Stomach smooth muscle (tissue), 2 donors: ENCODE data around the gene LRMDA.

Experiments
- H3K27ac ChIP-seq: one replicate; pipeline ENCODE4 v1.7.0; 2013; ENCODE audit warnings: mild to moderate bottlenecking, low read length, inconsistent platforms
- H3K27me3 ChIP-seq, 2 donors: one replicate each; pipeline ENCODE4 v1.7.0; 2013; ENCODE audit warnings: low read length in 2 of 2; ENCODE audit not compliant: insufficient read depth in 2 of 2, control insufficient read depth in 1 of 2
- H3K36me3 ChIP-seq, 2 donors: one replicate each; pipeline ENCODE4 v1.7.0; 2013; ENCODE audit warnings: low read length in 2 of 2; ENCODE audit not compliant: control insufficient read depth in 2 of 2, insufficient read depth in 2 of 2
- H3K4me1 ChIP-seq: one replicate; pipeline ENCODE4 v1.7.0; 2013; ENCODE audit warnings: low read length; ENCODE audit not compliant: control insufficient read depth, insufficient read depth
- H3K4me3 ChIP-seq, 2 donors: one replicate each; pipeline ENCODE4 v1.7.0; 2013; ENCODE audit warnings: low read length in 2 of 2
- H3K9ac ChIP-seq, 2 donors: one replicate each; pipeline ENCODE4 v1.7.0; 2013; ENCODE audit warnings: low read length in 2 of 2, mild to moderate bottlenecking in 1 of 2
- H3K9me3 ChIP-seq, 2 donors: one replicate each; pipeline ENCODE4 v1.7.0; 2013; ENCODE audit warnings: low read length in 2 of 2; ENCODE audit not compliant: control insufficient read depth in 2 of 2
- donor health status: healthy.
- donor health status: Pancreatic carcinoma.

The LRMDA gene

GRCh38 chr10:75806186-75806585, 374.8 kb downstream of the LRMDA start:
- Histone ChIP-seq H3K9me3 (no peaks in the 10 kb centered on the region), H3K4me3 (no peak overlapping the region), H3K9ac (no peak overlapping the region), H3K27ac (no peak overlapping the region), H3K4me1 (no peaks in the 10 kb centered on the region), H3K27me3 (peaks cover 0 to 3% of the 10 kb centered on the region in 2 donors), H3K36me3 (no peaks in the 10 kb centered on the region)

- H3K27ac ChIP-seq = no peak overlapping the region
- no peaks in the 10 kb centered on the region for H3K36me3 ChIP-seq
- no peaks in the 10 kb centered on the region for H3K4me1 ChIP-seq
- no peaks in the 10 kb centered on the region for H3K9me3 ChIP-seq
- H3K9ac ChIP-seq = no peak overlapping the region
- peaks cover 0 to 3% of the 10 kb centered on the region in 2 donors for H3K27me3 ChIP-seq
- no peak overlapping the region for H3K4me3 ChIP-seq
These were observed 376.0 kb downstream of the LRMDA start for GRCh38 chr10:75807456-75807855.

- Histone ChIP-seq H3K9ac (no peak overlapping the region), H3K4me1 (no peaks in the 10 kb centered on the region), H3K36me3 (no peaks in the 10 kb centered on the region), H3K27ac (no peak overlapping the region), H3K9me3 (no peaks in the 10 kb centered on the region), H3K27me3 (peaks cover 0 to 3% of the 10 kb centered on the region in 2 donors), H3K4me3 (no peak overlapping the region)
These were observed 377.6 kb downstream of the LRMDA start for GRCh38 chr10:75809003-75809402.

GRCh38 chr10:75814014-75814413, 382.6 kb downstream of the LRMDA start:
- Histone ChIP-seq H3K9ac (no peak overlapping the region), H3K27ac (no peak overlapping the region), H3K4me1 (no peaks in the 10 kb centered on the region), H3K36me3 (no peaks in the 10 kb centered on the region), H3K27me3 (no peaks in the 10 kb centered on the region), H3K4me3 (no peak overlapping the region), H3K9me3 (no peaks in the 10 kb centered on the region)

GRCh38 chr10:75815066-75815465, 383.6 kb downstream of the LRMDA start:
- Histone ChIP-seq H3K27ac (no peak overlapping the region), H3K4me1 (no peaks in the 10 kb centered on the region), H3K27me3 (no peaks in the 10 kb centered on the region), H3K4me3 (no peak overlapping the region), H3K36me3 (no peaks in the 10 kb centered on the region), H3K9ac (no peak overlapping the region), H3K9me3 (no peaks in the 10 kb centered on the region)

- Histone ChIP-seq H3K27ac (no peak overlapping the region), H3K4me3 (no peak overlapping the region), H3K9ac (no peak overlapping the region), H3K27me3 (no peaks in the 10 kb centered on the region), H3K36me3 (no peaks in the 10 kb centered on the region), H3K9me3 (no peaks in the 10 kb centered on the region), H3K4me1 (no peaks in the 10 kb centered on the region)
These were observed 385.8 kb downstream of the LRMDA start for GRCh38 chr10:75817198-75817597.

- Histone ChIP-seq H3K36me3 (no peaks in the 10 kb centered on the region), H3K4me1 (no peaks in the 10 kb centered on the region), H3K9me3 (no peaks in the 10 kb centered on the region), H3K4me3 (no peak overlapping the region), H3K9ac (no peak overlapping the region), H3K27ac (no peak overlapping the region), H3K27me3 (no peaks in the 10 kb centered on the region)
These were observed 387.1 kb downstream of the LRMDA start for GRCh38 chr10:75818552-75818951.

GRCh38 chr10:75825235-75825634, 393.8 kb downstream of the LRMDA start:
- Histone ChIP-seq H3K9ac (no peak overlapping the region), H3K4me1 (peaks cover 3% of the 10 kb centered on the region), H3K27ac (no peak overlapping the region), H3K4me3 (no peak overlapping the region), H3K9me3 (no peaks in the 10 kb centered on the region), H3K36me3 (no peaks in the 10 kb centered on the region), H3K27me3 (no peaks in the 10 kb centered on the region)

- Histone ChIP-seq H3K4me3 (no peak overlapping the region), H3K9me3 (no peaks in the 10 kb centered on the region), H3K27ac (no peak overlapping the region), H3K36me3 (no peaks in the 10 kb centered on the region), H3K27me3 (no peaks in the 10 kb centered on the region), H3K9ac (no peak overlapping the region), H3K4me1 (peaks cover 3% of the 10 kb centered on the region)
These were observed 394.2 kb downstream of the LRMDA start for GRCh38 chr10:75825661-75826060.

GRCh38 chr10:75826846-75827245, 395.4 kb downstream of the LRMDA start:
- no peak overlapping the region for H3K9ac ChIP-seq

GRCh38 chr10:75827587-75828021, 396.2 kb downstream of the LRMDA start:
- no peaks in the 10 kb centered on the region for H3K36me3 ChIP-seq
- H3K27me3 ChIP-seq = no peaks in the 10 kb centered on the region
- H3K4me1 ChIP-seq = peaks cover 3% of the 10 kb centered on the region
- H3K9me3 ChIP-seq = no peaks in the 10 kb centered on the region
- H3K9ac ChIP-seq = no peak overlapping the region
- H3K4me3 ChIP-seq = no peak overlapping the region
- H3K27ac ChIP-seq = no peak overlapping the region

More at GRCh38 chr10:75826846-75827245, 395.4 kb downstream of the LRMDA start:
- Histone ChIP-seq H3K9me3 (no peaks in the 10 kb centered on the region), H3K27ac (no peak overlapping the region), H3K27me3 (no peaks in the 10 kb centered on the region), H3K36me3 (no peaks in the 10 kb centered on the region), H3K4me3 (no peak overlapping the region), H3K4me1 (peaks cover 3% of the 10 kb centered on the region)
